ENCODE data around the gene TAS2R20. TPM values are rescaled to one million over a fixed set of nuclear protein-coding genes. Genes with fewer than 3 reads are reported as not detected.

The TAS2R20 gene
- total RNA-seq, 1 experiment from 2014 or later = 0.81 TPM

GRCh38 chr12:11022520-11022919 is 24.4 kb upstream of the TAS2R20 start, which contains the start of gene TAS2R19 (continued):
- no peak for TF ChIP-seq ERG (CRISPR knock-in tag; IDR thresholded peaks at IDR 0.05)
- no peak for TF ChIP-seq CDX4 (CRISPR knock-in tag; IDR thresholded peaks at IDR 0.05; ENCODE audit: borderline replicate concordance)
- TF ChIP-seq FOXP1 (CRISPR knock-in tag; IDR thresholded peaks at IDR 0.05; ENCODE audit: borderline replicate concordance) = no peak
- no peak for TF ChIP-seq IRF1 (CRISPR knock-in tag; IDR thresholded peaks at IDR 0.05)
- TF ChIP-seq ZNF416 (CRISPR knock-in tag; IDR thresholded peaks at IDR 0.05) = no peak
- no peak for TF ChIP-seq ZBTB21 (CRISPR knock-in tag; IDR thresholded peaks at IDR 0.05; ENCODE audit: borderline replicate concordance)
- no peak for TF ChIP-seq USF2 (CRISPR knock-in tag; IDR thresholded peaks at IDR 0.05)
- TF ChIP-seq NR2C2 (CRISPR knock-in tag; IDR thresholded peaks at IDR 0.05) = no peak

GRCh38 chr12:11016937-11017336 is 18.8 kb upstream of the TAS2R20 start:
- Mint-ChIP-seq H3K4me1 (peaks cover 8% of the 10 kb centered on the region), H3K4me3 (no peak overlapping the region), H3K36me3 (no peaks in the 10 kb centered on the region; the same call in 1 of the 2 replicates), H3K27ac (no peak overlapping the region), H3K27me3 (ENCODE audit: low read depth) (no peaks in the 10 kb centered on the region), H3K9me3 (no peaks in the 10 kb centered on the region)
- DNase-seq (ENCODE audit: low spot score) (no peak), ATAC-seq (no peak)
- ChIA-PET POLR2A (no interaction called here), CTCF (interaction anchor here (1.5 kb wide), 1 partner anchor 9 kb away, joined by 4 read pairs; no protein-coding TSS in a partner anchor)
- TF ChIP-seq TP53 (CRISPR knock-in tag; IDR thresholded peaks at IDR 0.05) = no peak
- no peak for TF ChIP-seq ZNF281 (CRISPR knock-in tag; IDR thresholded peaks at IDR 0.05)
- no peak for TF ChIP-seq NFYB (CRISPR knock-in tag; conservative IDR thresholded peaks at IDR 0.05; ENCODE audit: low read depth)
- no peak for TF ChIP-seq USF1 (CRISPR knock-in tag; IDR thresholded peaks at IDR 0.05)
- no peak for TF ChIP-seq NR3C1 (CRISPR knock-in tag; conservative IDR thresholded peaks at IDR 0.05; ENCODE audit: low read depth)
- no peak for TF ChIP-seq CREM (CRISPR knock-in tag; IDR thresholded peaks at IDR 0.05)
- TF ChIP-seq AR (CRISPR knock-in tag; IDR thresholded peaks at IDR 0.05) = no peak
- no peak for TF ChIP-seq ATF6 (CRISPR knock-in tag; IDR thresholded peaks at IDR 0.05)
- no peak for TF ChIP-seq ATF3 (CRISPR knock-in tag; conservative IDR thresholded peaks at IDR 0.05)
- TF ChIP-seq ZBTB43 (CRISPR knock-in tag; IDR thresholded peaks at IDR 0.05) = no peak
- TF ChIP-seq ZNF416 (CRISPR knock-in tag; IDR thresholded peaks at IDR 0.05) = no peak
- TF ChIP-seq ZNF138 (CRISPR knock-in tag; conservative IDR thresholded peaks at IDR 0.05) = no peak
- TF ChIP-seq FOXP1 (CRISPR knock-in tag; IDR thresholded peaks at IDR 0.05; ENCODE audit: borderline replicate concordance) = no peak
- TF ChIP-seq MLX (CRISPR knock-in tag; IDR thresholded peaks at IDR 0.05) = no peak
